ENCODE measurements around the gene CDC42EP2.

CDC42EP2 gene

GRCh38 chr11:65370659-65371049 lies 56.0 kb downstream of the CDC42EP2 start:
- DNase-seq (ENCODE audit: insufficient read length) (no peak), FAIRE-seq (no peak)
- TF ChIP-seq POLR2AphosphoS5 (IDR thresholded peaks at IDR 0.05; ENCODE audit: low read depth, low read length) (no peak), POLR2A (IDR thresholded peaks at IDR 0.05; ENCODE audit: low read depth, low read length) (no peak), TAF1 (IDR thresholded peaks at IDR 0.05; ENCODE audit: borderline replicate concordance, low read depth, low read length) (no peak)

Measured in GM12892 (cell line).